Small intestine (tissue), 7 donors: ENCODE measurements around the gene PEBP1. TPM values are rescaled to one million over a fixed set of nuclear protein-coding genes. Genes with fewer than 3 reads are reported as not detected.
A peak's percentile ranks its signal among the peaks of the same experiment; 100 is the strongest.
"Not testable (repeated sequence)": the region's sequence is repeated elsewhere in the genome, so short reads cannot be mapped to it uniquely, and the experiment has no call there.

Source experiments
- DNase-seq, 2 donors: peaks; one replicate each; pipeline versions ENCODE4 v3.0.0 to v3.0.0-alpha.2; 2013
- FAIRE-seq: peaks from 2 replicates; lab custom pipeline; 2012; peaks lifted over from hg19 to GRCh38; lab: Jason Lieb, UNC
- H3K27ac ChIP-seq, 3 donors: one replicate each; pipeline ENCODE4 v1.5.1; 2013; ENCODE audit warnings: low read length in 2 of 3, mild to moderate bottlenecking in 2 of 3, control low read depth in 1 of 3, inconsistent platforms in 1 of 3, low read depth in 1 of 3, moderate library complexity in 1 of 3
- H3K27me3 ChIP-seq, 3 donors: one replicate each; pipeline ENCODE4 v1.6.1; 2013; ENCODE audit warnings: low read length in 3 of 3, inconsistent platforms in 1 of 3; ENCODE audit not compliant: control insufficient read depth in 3 of 3, insufficient read depth in 3 of 3
- H3K36me3 ChIP-seq, 3 donors: one replicate each; pipeline ENCODE4 v1.6.1; 2013; ENCODE audit warnings: low read length in 3 of 3, inconsistent platforms in 1 of 3, low read depth in 1 of 3, mild to moderate bottlenecking in 1 of 3, moderate library complexity in 1 of 3; ENCODE audit not compliant: control insufficient read depth in 3 of 3, insufficient read depth in 2 of 3
- H3K4me1 ChIP-seq, 3 donors: one replicate each; pipeline ENCODE4 v1.6.1; 2013; ENCODE audit warnings: low read length in 2 of 3, inconsistent platforms in 1 of 3, low read depth in 1 of 3, mild to moderate bottlenecking in 1 of 3, moderate library complexity in 1 of 3; ENCODE audit not compliant: control insufficient read depth in 3 of 3, insufficient read depth in 2 of 3
- H3K4me3 ChIP-seq, 3 donors: one replicate each; pipeline ENCODE4 v1.5.1; 2013; ENCODE audit warnings: low read length in 3 of 3, control low read depth in 1 of 3, inconsistent platforms in 1 of 3, low read depth in 1 of 3, mild to moderate bottlenecking in 1 of 3, moderate library complexity in 1 of 3
- H3K9me3 ChIP-seq, 2 donors: one replicate each; pipeline ENCODE4 v1.6.1; 2013; ENCODE audit warnings: low read depth in 1 of 2, low read length in 1 of 2; ENCODE audit not compliant: control insufficient read depth in 2 of 2, insufficient read depth in 1 of 2
- WGBS, 3 donors: extraction: QIAGEN DNeasy Blood & Tissue Kit; methylation state at CpG; one replicate each; pipeline ENCODE4 v1.1.7; 2013; 5-methylcytosine and 5-hydroxymethylcytosine counted together
- polyA plus RNA-seq, 4 donors: library from polyadenylated mRNA; stranded (reverse) in 3 of 4; unstranded in 1 of 4; fragments of 200-250 nt in 3 of 4; fragments of 120-200 nt in 1 of 4; gene quantifications; one replicate each; pipeline versions ENCODE4 v1.2.1 to v1.2.3, GENCODE V29; 2013
- donor health status: healthy with polysubstance abuse.
- donor health status: control.
- donor health status: control.
- donor health status: Bipolar disorder and iron deficiency.
- donor health status: healthy.

Gene PEBP1
- polyA plus RNA-seq, 4 donors, result 253 to 2,607 (median 794) TPM

GRCh38 chr12:118122264-118122663 is 13.7 kb upstream of the PEBP1 start:
- Histone ChIP-seq H3K36me3 (peaks cover 0 to 4% (median 0%) of the 10 kb centered on the region in 3 donors), H3K4me3 (no peak overlapping the region), H3K4me1 (peaks cover 0 to 5% (median 3%) of the 10 kb centered on the region in 3 donors), H3K27me3 (no peaks in the 10 kb centered on the region), H3K27ac (no peak overlapping the region), H3K9me3 (no peaks in the 10 kb centered on the region)
- WGBS, 3 donors, result 88 to 97% (median 93%) methylated on average over 6 of the region's 6 CpGs
- no peak for DNase-seq
- FAIRE-seq, result no peak

- no peaks in the 10 kb centered on the region for H3K9me3 ChIP-seq
- FAIRE-seq (no peak), DNase-seq (peak in 1 of 2 donors; percentile 92)
- H3K4me1 ChIP-seq, result peaks cover 0 to 5% (median 3%) of the 10 kb centered on the region in 3 donors
- 35 to 71% (median 55%) methylated on average over 5 of the region's 5 CpGs for WGBS, 3 donors
- no peak overlapping the region for H3K27ac ChIP-seq
- H3K36me3 ChIP-seq, result peaks cover 0 to 4% (median 0%) of the 10 kb centered on the region in 3 donors
- no peak overlapping the region for H3K4me3 ChIP-seq
- no peaks in the 10 kb centered on the region for H3K27me3 ChIP-seq
Measured at GRCh38 chr12:118124333-118124874, 11.5 kb upstream of the PEBP1 start.

DNA sequence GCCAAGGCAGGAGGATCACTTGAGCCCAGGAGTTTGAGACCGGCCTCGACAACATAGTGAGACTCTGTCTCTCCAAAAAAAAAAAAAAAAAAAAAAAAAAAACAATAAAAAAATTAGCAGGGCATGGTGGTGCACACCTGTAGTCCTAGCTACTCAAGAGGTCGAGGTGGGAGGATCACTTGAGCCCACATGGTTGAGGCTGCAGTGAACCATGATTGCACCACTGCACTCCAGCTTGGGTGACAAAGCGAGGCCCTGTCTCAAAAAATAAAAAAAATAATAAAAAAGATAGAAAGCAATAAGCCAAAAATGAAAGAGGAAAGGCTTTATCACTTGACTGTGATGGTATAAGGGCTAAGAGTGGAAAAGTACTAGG is 10.2 kb upstream of the PEBP1 start:
- H3K4me3 ChIP-seq, result no peak overlapping the region
- peak overlapping the region in 2 of 3 donors; percentile 85 to 91 for H3K27ac ChIP-seq
- no peaks in the 10 kb centered on the region for H3K27me3 ChIP-seq
- peaks cover 0 to 2% (median 0%) of the 10 kb centered on the region in 3 donors for H3K36me3 ChIP-seq
- 83 to 91% (median 87%) methylated on average over 4 of the region's 4 CpGs for WGBS, 3 donors
- FAIRE-seq (no peak), DNase-seq (no peak)
- no peaks in the 10 kb centered on the region for H3K9me3 ChIP-seq
- peaks cover 0 to 5% (median 3%) of the 10 kb centered on the region in 3 donors for H3K4me1 ChIP-seq

- FAIRE-seq, result no peak
- no peaks in the 10 kb centered on the region for H3K9me3 ChIP-seq
- H3K27me3 ChIP-seq, result no peaks in the 10 kb centered on the region
- DNase-seq, result peak in 1 of 2 donors; percentile 84
- H3K27ac ChIP-seq, result peak overlapping the region in 2 of 3 donors; percentile 85 to 91
- peaks cover 0 to 2% (median 0%) of the 10 kb centered on the region in 3 donors for H3K36me3 ChIP-seq
- 24 to 71% (median 36%) methylated on average over 13 of the region's 13 CpGs for whole genome bisulfite sequencing, 3 donors
- H3K4me1 ChIP-seq, result peaks cover 0 to 3% (median 2%) of the 10 kb centered on the region in 3 donors
- H3K4me3 ChIP-seq, result no peak overlapping the region
Measured at GRCh38 chr12:118126119-118126757, 9.7 kb upstream of the PEBP1 start.

GRCh38 chr12:118127867-118128266 is 8.1 kb upstream of the PEBP1 start:
- Histone ChIP-seq H3K9me3 (no peaks in the 10 kb centered on the region), H3K36me3 (peaks cover 0 to 2% (median 0%) of the 10 kb centered on the region in 3 donors), H3K4me3 (no peak overlapping the region), H3K4me1 (peaks cover 0 to 3% (median 0%) of the 10 kb centered on the region in 3 donors), H3K27me3 (no peaks in the 10 kb centered on the region), H3K27ac (no peak overlapping the region)
- 90 to 97% (median 93%) methylated on average over 5 of the region's 5 CpGs for WGBS, 3 donors
- FAIRE-seq (no peak), DNase-seq (no peak)

DNA sequence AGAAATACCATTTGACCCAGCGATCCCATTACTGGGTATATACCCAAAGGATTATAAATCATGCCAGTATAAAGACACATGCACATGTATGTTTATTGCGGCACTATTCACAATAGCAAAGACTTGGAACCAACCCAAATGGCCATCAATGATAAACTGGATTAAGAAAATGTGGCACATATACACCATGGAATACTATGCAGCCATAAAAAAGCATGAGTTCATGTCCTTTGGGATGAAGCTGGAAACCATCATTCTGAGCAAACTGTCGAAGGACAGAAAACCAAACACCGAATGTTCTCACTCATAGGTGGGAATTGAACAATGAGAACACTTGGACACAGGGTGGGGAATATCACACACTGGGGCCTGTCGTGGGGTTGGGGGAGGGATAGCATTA is 6.5 kb upstream of the PEBP1 start:
- H3K36me3 ChIP-seq, result not testable (repeated sequence)

DNA sequence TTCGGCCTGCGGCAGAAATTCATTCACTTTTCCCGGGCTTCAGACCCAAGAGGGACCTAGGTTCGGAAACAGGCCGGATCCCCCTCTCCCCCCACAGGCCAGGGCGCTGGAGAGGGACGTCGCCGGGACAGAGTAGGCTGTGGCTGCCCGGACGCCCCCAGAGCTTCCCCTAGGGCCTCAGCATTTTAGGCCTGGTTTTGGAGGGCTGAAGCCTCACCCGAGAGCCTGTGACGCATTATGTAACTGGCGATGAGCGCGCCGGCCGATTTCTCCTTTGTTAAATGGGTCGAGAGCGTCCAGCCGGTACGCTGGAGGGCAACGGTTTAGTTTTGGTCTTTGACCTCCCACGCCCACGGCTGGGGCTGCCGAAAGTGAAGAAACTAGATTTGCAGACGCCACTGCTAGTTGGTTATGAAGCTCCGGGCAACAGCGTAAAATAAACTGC is 657 bp downstream of the PEBP1 start:
- WGBS, 3 donors, result 0 to 1% (median 1%) methylated on average over 27 to 29 of the region's 29 CpGs
- H3K9me3 ChIP-seq, result no peaks in the 10 kb centered on the region
- H3K27me3 ChIP-seq, result no peaks in the 10 kb centered on the region
- peak; percentile 63 to 85 for DNase-seq
- peak overlapping the region; percentile 76 to 96 (median 82) for H3K4me3 ChIP-seq
- H3K27ac ChIP-seq, result peak overlapping the region; percentile 74 to 90 (median 83)
- H3K4me1 ChIP-seq, result peaks cover 2 to 8% (median 2%) of the 10 kb centered on the region in 3 donors
- H3K36me3 ChIP-seq, result peaks cover 2 to 35% (median 8%) of the 10 kb centered on the region in 3 donors
- FAIRE-seq, result no peak

More for the DNA sequence above, 6.5 kb upstream of the PEBP1 start:
- H3K4me3 ChIP-seq, H3K27ac ChIP-seq, FAIRE-seq, H3K27me3 ChIP-seq, H3K4me1 ChIP-seq, H3K9me3 ChIP-seq, DNase-seq: not testable (repeated sequence)
- WGBS, 3 donors, result 96 to 98% (median 96%) methylated on average over 5 of the region's 5 CpGs

- H3K4me3 ChIP-seq, result peak overlapping the region in 2 of 3 donors; percentile 82 to 96
- H3K27me3 ChIP-seq, result no peaks in the 10 kb centered on the region
- H3K27ac ChIP-seq, result peak overlapping the region; percentile 74 to 90 (median 83)
- no peaks in the 10 kb centered on the region for H3K9me3 ChIP-seq
- peaks cover 2 to 8% (median 2%) of the 10 kb centered on the region in 3 donors for H3K4me1 ChIP-seq
- H3K36me3 ChIP-seq, result peaks cover 2 to 37% (median 8%) of the 10 kb centered on the region in 3 donors
- FAIRE-seq (no peak), DNase-seq (no peak)
- WGBS, 3 donors, result 58 to 77% (median 63%) methylated on average over 10 of the region's 10 CpGs
Measured at GRCh38 chr12:118137148-118137678, 1.3 kb downstream of the PEBP1 start.
